H1 (cell line): ENCODE results near the gene TYSND1. TPM values are rescaled to one million over a fixed set of nuclear protein-coding genes. Genes with fewer than 3 reads are reported as not detected.

Source experiments
- CTCF ChIA-PET: fragments of 300-600 bp; sonication (Branson Sonifier 250); formaldehyde crosslinking; loops from one replicate; lab custom pipeline; 2021; ENCODE audit not compliant: partially characterized antibody; lab: Charles Lee
- POLR2A ChIA-PET: fragments of 300-600 bp; sonication (Branson Sonifier 250); formaldehyde crosslinking; loops from one replicate; lab custom pipeline; 2021; ENCODE audit warnings: inconsistent platforms; ENCODE audit not compliant: partially characterized antibody; lab: Charles Lee
- DNase-seq, 2 experiments: peaks; one replicate each; pipeline versions ENCODE4 v3.0.0 to v3.0.0-alpha.2; 2010 to 2022; ENCODE audit warnings: low spot score in 2 of 2, low read depth in 1 of 2, mixed read lengths in 1 of 2
- FAIRE-seq: peaks from 2 replicates; lab custom pipeline; 2011; peaks lifted over from hg19 to GRCh38; lab: Jason Lieb, UNC
- H2AFZ ChIP-seq: 2 replicates; pipeline ENCODE4 v1.8.1; 2012; ENCODE audit warnings: low read length, inconsistent platforms
- H2AK5ac ChIP-seq: 2 replicates; pipeline ENCODE4 v1.6.1; 2013; ENCODE audit warnings: low read depth, low read length
- H2BK120ac ChIP-seq: replicated peaks from 2 replicates; pipeline ENCODE3; 2013; ENCODE audit warnings: low read depth, low read length, inconsistent platforms
- H2BK12ac ChIP-seq: 2 replicates; pipeline ENCODE4 v1.6.1; 2013; ENCODE audit warnings: low read depth, low read length
- H2BK15ac ChIP-seq: 2 replicates; pipeline ENCODE4 v1.6.1; 2013; ENCODE audit warnings: low read length
- H2BK20ac ChIP-seq: 2 replicates; pipeline ENCODE4 v1.6.1; 2013; ENCODE audit warnings: low read length
- H2BK5ac ChIP-seq: 2 replicates; pipeline ENCODE4 v1.6.1; 2013; ENCODE audit warnings: low read depth, low read length
- H3K14ac ChIP-seq: 2 replicates; pipeline ENCODE4 v1.6.1; 2013; ENCODE audit warnings: inconsistent platforms; ENCODE audit not compliant: insufficient read length
- H3K18ac ChIP-seq: 2 replicates; pipeline ENCODE4 v1.6.1; 2013; ENCODE audit warnings: low read length; ENCODE audit errors: extremely low read depth
- H3K23ac ChIP-seq: 2 replicates; pipeline ENCODE4 v1.6.1; 2013; ENCODE audit warnings: inconsistent platforms; ENCODE audit not compliant: insufficient read length
- H3K23me2 ChIP-seq: 2 replicates; pipeline ENCODE4 v1.6.1; 2013; ENCODE audit warnings: low read depth, low read length
- H3K27ac ChIP-seq: 2 replicates; pipeline ENCODE4 v1.6.1; 2011; ENCODE audit warnings: low read depth, low read length, inconsistent platforms
- H3K27me3 ChIP-seq, 4 experiments: replicated peaks in 1 of 4; 1 replicate in 1 of 4; 2 replicates in 3 of 4; pipeline versions ENCODE4 v1.6.1 to v1.8.1; 2011 to 2013; ENCODE audit warnings: low read length in 3 of 4, mild to moderate bottlenecking in 3 of 4, inconsistent platforms in 2 of 4, mixed read lengths in 2 of 4, moderate library complexity in 1 of 4; ENCODE audit not compliant: control insufficient read depth in 3 of 4, insufficient read depth in 3 of 4; ENCODE audit errors: extremely low read depth in 1 of 4
- H3K36me3 ChIP-seq, 4 experiments: 2 replicates each; pipeline versions ENCODE4 v1.6.1 to v1.8.1; 2011 to 2013; ENCODE audit warnings: mild to moderate bottlenecking in 4 of 4, low read length in 3 of 4, moderate library complexity in 2 of 4, control low read depth in 1 of 4, inconsistent platforms in 1 of 4; ENCODE audit not compliant: insufficient read depth in 4 of 4, control insufficient read depth in 2 of 4
- H3K4ac ChIP-seq: replicated peaks from 2 replicates; pipeline ENCODE3; 2013; ENCODE audit warnings: low read length, low read depth, mixed read lengths, inconsistent platforms; ENCODE audit not compliant: insufficient read length
- H3K4me1 ChIP-seq, 4 experiments: replicated peaks in 1 of 4; 1 replicate in 1 of 4; 2 replicates in 3 of 4; pipeline versions ENCODE4 v1.6.1 to v1.8.1; 2011 to 2013; ENCODE audit warnings: low read length in 3 of 4, inconsistent platforms in 2 of 4, mixed read lengths in 1 of 4; ENCODE audit not compliant: insufficient read depth in 4 of 4, control insufficient read depth in 3 of 4
- H3K4me2 ChIP-seq, 2 experiments: 2 replicates each; pipeline versions ENCODE4 v1.6.1 to v1.8.1; 2011 to 2013; ENCODE audit warnings: low read depth in 2 of 2, low read length in 2 of 2, control low read depth in 1 of 2, inconsistent platforms in 1 of 2, mild to moderate bottlenecking in 1 of 2; ENCODE audit not compliant: insufficient read depth in 1 of 2
- H3K4me3 ChIP-seq, 4 experiments: fragments of 200-600, 300-600 bp in 1 of 4; sonication (generic), shearing (Covaris generic), sonication (Bioruptor Twin) in 1 of 4; 2 replicates each; pipeline versions ENCODE4 v1.5.1 to v1.8.1; 2011 to 2016; ENCODE audit warnings: low read length in 4 of 4, low read depth in 3 of 4, control low read depth in 2 of 4, inconsistent platforms in 2 of 4, mild to moderate bottlenecking in 2 of 4, mixed read lengths in 1 of 4, moderate library complexity in 1 of 4; ENCODE audit not compliant: insufficient read depth in 2 of 4; ENCODE audit errors: extremely low read depth in 1 of 4
- H3K56ac ChIP-seq: replicated peaks from 2 replicates; pipeline ENCODE3; 2013; ENCODE audit warnings: low read depth, mild to moderate bottlenecking, mixed read lengths, low read length, inconsistent platforms; ENCODE audit not compliant: insufficient read length
- H3K79me1 ChIP-seq: 2 replicates; pipeline ENCODE4 v1.6.1; 2013; ENCODE audit warnings: low read depth, low read length, control low read depth
- H3K79me2 ChIP-seq, 2 experiments: 2 replicates each; pipeline versions ENCODE4 v1.6.1 to v1.8.1; 2012 to 2013; ENCODE audit warnings: low read length in 2 of 2, mild to moderate bottlenecking in 2 of 2, inconsistent platforms in 1 of 2; ENCODE audit not compliant: insufficient read depth in 2 of 2, control insufficient read depth in 1 of 2
- H3K9ac ChIP-seq, 4 experiments: replicated peaks in 1 of 4; 1 replicate in 1 of 4; 2 replicates in 3 of 4; pipeline versions ENCODE4 v1.6.1 to v1.8.1; 2011 to 2013; ENCODE audit warnings: low read depth in 3 of 4, low read length in 3 of 4, control low read depth in 2 of 4, mild to moderate bottlenecking in 2 of 4, moderate library complexity in 2 of 4, inconsistent platforms in 1 of 4; ENCODE audit errors: extremely low read depth in 1 of 4
- H3K9me3 ChIP-seq, 2 experiments: 2 replicates each; pipeline versions ENCODE4 v1.6.1 to v1.8.1; 2012 to 2013; ENCODE audit warnings: mild to moderate bottlenecking in 2 of 2, moderate library complexity in 2 of 2, control low read depth in 1 of 2, inconsistent platforms in 1 of 2, low read depth in 1 of 2, low read length in 1 of 2, mixed read lengths in 1 of 2; ENCODE audit not compliant: insufficient read depth in 2 of 2
- H4K20me1 ChIP-seq, 2 experiments: replicated peaks in 1 of 2; 2 replicates each; pipeline versions ENCODE3 to v1.8.1; 2011 to 2013; ENCODE audit warnings: inconsistent platforms in 2 of 2, low read length in 2 of 2, mild to moderate bottlenecking in 1 of 2; ENCODE audit not compliant: insufficient read depth in 2 of 2, control insufficient read depth in 1 of 2
- H4K5ac ChIP-seq: 2 replicates; pipeline ENCODE4 v1.6.1; 2013; ENCODE audit warnings: low read length, low read depth, mixed read lengths, inconsistent platforms; ENCODE audit not compliant: insufficient read length
- H4K8ac ChIP-seq: 2 replicates; pipeline ENCODE4 v1.8.0; 2013; ENCODE audit warnings: mild to moderate bottlenecking, moderate library complexity, low read length, inconsistent platforms; ENCODE audit not compliant: insufficient read depth; ENCODE audit errors: extremely low read depth
- H4K91ac ChIP-seq: replicated peaks from 2 replicates; pipeline ENCODE3; 2013; ENCODE audit warnings: low read length, mixed read lengths, inconsistent platforms; ENCODE audit not compliant: insufficient read length
- CBX8 ChIP-seq: fragments of 300-800, 300-1000 bp; sonication (generic); IDR thresholded peaks from 2 replicates; pipeline ENCODE4 v1.7.1; 2016; ENCODE audit warnings: low read depth, low read length, borderline replicate concordance
- EP300 ChIP-seq, 2 experiments: IDR thresholded peaks; 1 replicate in 1 of 2; 2 replicates in 1 of 2; pipeline ENCODE4 v1.6.1; 2011 to 2012; ENCODE audit warnings: low read depth in 2 of 2, low read length in 2 of 2, mild to moderate bottlenecking in 2 of 2, borderline replicate concordance in 1 of 2, inconsistent platforms in 1 of 2, moderate library complexity in 1 of 2
- GABPA ChIP-seq: IDR thresholded peaks from 2 replicates; pipeline ENCODE4 v1.6.1; 2011; ENCODE audit warnings: mild to moderate bottlenecking, low read length, moderate library complexity, borderline replicate concordance; ENCODE audit not compliant: insufficient read depth
- POLR2A ChIP-seq, 2 experiments: IDR thresholded peaks; 1 replicate in 1 of 2; 2 replicates in 1 of 2; pipeline ENCODE4 v1.6.1; 2011; ENCODE audit warnings: low read depth in 2 of 2, low read length in 2 of 2, mild to moderate bottlenecking in 2 of 2; ENCODE audit errors: control extremely low read depth in 1 of 2
- RAD21 ChIP-seq, 2 experiments: IDR thresholded peaks in 1 of 2; conservative IDR thresholded peaks in 1 of 2; 2 replicates each; pipeline ENCODE4 v1.6.1; 2011; ENCODE audit warnings: low read depth in 2 of 2, low read length in 2 of 2, improper control_type of control experiment in 1 of 2, inconsistent platforms in 1 of 2, mild to moderate bottlenecking in 1 of 2, moderate library complexity in 1 of 2
- RXRA ChIP-seq: IDR thresholded peaks from 2 replicates; pipeline ENCODE4 v1.6.1; 2011; ENCODE audit warnings: low read depth, mild to moderate bottlenecking, low read length, moderate library complexity; ENCODE audit not compliant: insufficient read depth
- SAP30 ChIP-seq: fragments of 300-600 bp; sonication (generic); IDR thresholded peaks from 2 replicates; pipeline ENCODE4 v1.7.1; 2012; ENCODE audit warnings: low read length, moderate library complexity, mild to moderate bottlenecking, inconsistent platforms; ENCODE audit not compliant: insufficient read depth, insufficient replicate concordance
- WGBS, 2 experiments: shearing (Covaris generic) in 1 of 2; methylation state at CpG; one replicate each; pipeline versions ENCODE4 v1.1.6 to v1.1.7; 2013 to 2015; ENCODE audit warnings: low lambda C conversion rate in 2 of 2, mixed read lengths in 2 of 2, inconsistent platforms in 1 of 2, low coverage in 1 of 2, missing lambda C conversion rate in 1 of 2; ENCODE audit not compliant: insufficient replicate concordance in 2 of 2, insufficient coverage in 1 of 2, insufficient read length in 1 of 2; ENCODE audit errors: extremely low coverage in 1 of 2, missing lambda C conversion rate in 1 of 2; 5-methylcytosine and 5-hydroxymethylcytosine counted together
- polyA plus RNA-seq, 7 experiments: library from polyadenylated mRNA; depleted of rRNA in 3 of 7; stranded (reverse) in 5 of 7; unstranded in 2 of 7; fragments of >200 nt in 5 of 7; fragments of 200-250 nt in 2 of 7; gene quantifications; 1 replicate in 5 of 7; 2 replicates in 1 of 7; 4 replicates in 1 of 7; pipeline versions ENCODE4 v1.2.1 to v1.2.3, GENCODE V29; 2011 to 2013; ENCODE audit warnings: missing spikeins in 2 of 7, mixed read lengths in 2 of 7
- total RNA-seq: library from RNA; stranded (reverse); fragmentation: NEBNext Ultra II Directional; extraction: Animal tissue kit (Norgen Biotek cat#: 25700); gene quantifications from 2 replicates; pipeline ENCODE4 v1.2.1, GENCODE V29; 2021
- TF ChIP-seq, protein P1 (sequence below): IDR thresholded peaks from 2 replicates; pipeline ENCODE4 v1.6.1; 2012; ENCODE audit warnings: inconsistent platforms

TYSND1 gene
- total and polyA plus RNA-seq, 2 of the 8 experiments (the other 6 are each of a cell fraction or from before 2014, with no cell fraction given) = 11.9 to 15.0 TPM

DNA sequence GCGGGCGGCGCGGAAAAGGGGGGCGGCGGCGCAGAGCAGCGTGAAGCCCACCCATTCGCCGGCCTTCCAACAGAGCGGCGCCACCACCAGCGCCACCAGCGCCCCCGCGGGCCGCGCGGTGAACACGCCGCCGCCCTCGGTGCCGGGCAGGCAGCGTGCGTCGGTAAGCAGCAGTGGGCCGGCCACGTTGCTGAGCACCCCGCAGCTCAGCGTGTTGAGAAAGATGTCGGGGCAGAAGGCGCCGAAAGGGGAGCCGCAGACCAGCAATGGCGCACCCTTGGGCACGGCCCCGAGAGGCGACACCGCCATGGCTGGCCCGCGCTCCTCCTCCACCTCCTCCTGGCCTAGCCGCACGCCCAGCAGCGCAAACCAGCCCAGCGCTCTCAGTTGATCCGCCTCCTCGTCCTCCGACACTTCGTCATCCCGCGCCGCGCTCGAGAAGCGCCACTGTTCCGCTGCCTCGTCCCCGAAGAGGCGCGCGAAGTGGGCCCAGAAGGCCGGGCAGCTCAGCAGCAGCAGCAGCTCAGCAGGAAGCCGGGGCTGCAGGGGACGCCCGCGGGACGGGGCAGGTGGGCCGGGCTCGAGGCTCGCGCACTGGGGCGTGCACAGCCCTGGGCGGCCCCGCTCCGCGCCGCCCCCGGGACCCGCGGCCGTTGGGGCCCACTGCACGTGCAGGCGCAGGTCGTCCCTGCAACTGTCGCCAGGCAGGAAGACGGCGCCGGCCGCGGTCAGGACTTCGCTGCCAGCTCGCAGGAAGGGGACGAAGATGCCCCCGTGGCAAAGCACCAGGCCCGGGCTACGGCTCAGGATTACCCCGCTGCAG lies 623 bp downstream of the TYSND1 start:
- ChIA-PET CTCF (interaction anchor here (0.6 to 10.4 kb wide), 49 partner anchors 8 to 1508 kb away, joined by 3 to 123 read pairs (median 4); partner anchors contain the start of genes MACROH2A2 and SAR1A), POLR2A (interaction anchor here (0.6 to 3.2 kb wide), 26 partner anchors 10 to 391 kb away, joined by 3 to 31 read pairs (median 4); partner anchors contain the start of genes AIFM2 and SAR1A)
- DNase-seq = peak in 1 of 2 experiments; percentile 81
- Histone ChIP-seq H2BK15ac (no peak overlapping the region; the same call in 1 of the 2 replicates), H3K4me3 (peak overlapping the region; percentile 51 to 70 (median 59)), H3K4me1 (peaks cover 3 to 9% (median 6%) of the 10 kb centered on the region in 4 experiments; a peak in 3 of 7 replicates), H3K27me3 (peaks cover 0 to 8% (median 4%) of the 10 kb centered on the region in 4 experiments; a peak in 3 of 7 replicates), H3K36me3 (peaks cover 0 to 7% (median 1%) of the 10 kb centered on the region in 4 experiments; a peak in 2 of 8 replicates), H3K14ac (no peak overlapping the region), H3K18ac (peak overlapping the region; percentile 86), H3K23me2 (peaks cover 12% of the 10 kb centered on the region), H2BK12ac (peak overlapping the region; percentile 50; the same call in 1 of the 2 replicates), H3K4ac (no peak overlapping the region), H2BK5ac (peak overlapping the region; percentile 71; the same call in 1 of the 2 replicates), H2BK120ac (no peak overlapping the region), H2AFZ (no peak overlapping the region; the same call in 1 of the 2 replicates), H3K27ac (peak overlapping the region; percentile 62; the same call in 1 of the 2 replicates), H3K79me1 (peaks cover 3% of the 10 kb centered on the region; the same call in 1 of the 2 replicates), H4K8ac (peak overlapping the region; percentile 96), H3K79me2 (no peaks in the 10 kb centered on the region; a peak in 1 of 4 replicates), H2AK5ac (no peak overlapping the region), H2BK20ac (no peak overlapping the region), H3K4me2 (peak overlapping the region; percentile 76 to 92), H4K5ac (peak overlapping the region; percentile 56), H3K9ac (peak overlapping the region; percentile 76 to 89 (median 82)), H4K91ac (peak overlapping the region; percentile 95), H3K9me3 (no peaks in the 10 kb centered on the region), H4K20me1 (peaks cover 3 to 7% of the 10 kb centered on the region in 2 experiments), H3K23ac (no peak overlapping the region), H3K56ac (peak overlapping the region; percentile 75)
- 2% methylated on average over 78 of the region's 98 CpGs; no CpG with 5 or more reads in 1 of the 2 experiments for WGBS, 2 experiments
- no peak for FAIRE-seq
- peak in 1 of 2 experiments; percentile 38; a peak in 2 of 4 replicates for TF ChIP-seq RAD21 (IDR thresholded peaks at IDR 0.05 in 1 of 2, conservative IDR thresholded peaks at IDR 0.05 in 1 of 2; ENCODE audit: low read depth in 2 of 2, low read length in 2 of 2)
- peak in 1 of 2 experiments; percentile 53; a peak in 2 of 3 replicates for TF ChIP-seq POLR2A (IDR thresholded peaks at IDR 0.05; ENCODE audit: control extremely low read depth in 1 of 2, low read depth in 2 of 2, low read length in 2 of 2)
- TF ChIP-seq EP300 (IDR thresholded peaks at IDR 0.05; ENCODE audit: borderline replicate concordance in 1 of 2, low read depth in 2 of 2, low read length in 2 of 2) = peak in 1 of 2 experiments; percentile 3; a peak in 1 of 3 replicates
- TF ChIP-seq, protein P1, sequence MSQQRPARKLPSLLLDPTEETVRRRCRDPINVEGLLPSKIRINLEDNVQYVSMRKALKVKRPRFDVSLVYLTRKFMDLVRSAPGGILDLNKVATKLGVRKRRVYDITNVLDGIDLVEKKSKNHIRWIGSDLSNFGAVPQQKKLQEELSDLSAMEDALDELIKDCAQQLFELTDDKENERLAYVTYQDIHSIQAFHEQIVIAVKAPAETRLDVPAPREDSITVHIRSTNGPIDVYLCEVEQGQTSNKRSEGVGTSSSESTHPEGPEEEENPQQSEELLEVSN = peak; percentile 71
- no peak for TF ChIP-seq SAP30
- no peak for TF ChIP-seq RXRA
- TF ChIP-seq CBX8 = no peak
- no peak for TF ChIP-seq GABPA
